MM.1S (cell line): Measurements from ENCODE around the gene POLR1A.
"Not testable (repeated sequence)": the region's sequence is repeated elsewhere in the genome, so short reads cannot be mapped to it uniquely, and the experiment has no call there.

Experiments used
- EZH2 ChIP-seq: fragments of 300-600 bp; sonication (generic); optimal IDR thresholded peaks from 2 replicates; pipeline ENCODE3; 2017; ENCODE audit warnings: low read depth, mild to moderate bottlenecking, antibody characterized with exemption, low read length, mixed read lengths
- EZH2phosphoT487 ChIP-seq: fragments of 300-600 bp; sonication (generic); IDR thresholded peaks from 2 replicates; pipeline ENCODE4 v1.6.1; 2018; ENCODE audit warnings: antibody characterized with exemption, low read length
- TF ChIP-seq, protein P1 (sequence below): fragments of 300-600 bp; sonication (generic); IDR thresholded peaks from 2 replicates; pipeline ENCODE4 v1.5.1; 2016; ENCODE audit warnings: antibody characterized with exemption, low read length, mixed read lengths

DNA sequence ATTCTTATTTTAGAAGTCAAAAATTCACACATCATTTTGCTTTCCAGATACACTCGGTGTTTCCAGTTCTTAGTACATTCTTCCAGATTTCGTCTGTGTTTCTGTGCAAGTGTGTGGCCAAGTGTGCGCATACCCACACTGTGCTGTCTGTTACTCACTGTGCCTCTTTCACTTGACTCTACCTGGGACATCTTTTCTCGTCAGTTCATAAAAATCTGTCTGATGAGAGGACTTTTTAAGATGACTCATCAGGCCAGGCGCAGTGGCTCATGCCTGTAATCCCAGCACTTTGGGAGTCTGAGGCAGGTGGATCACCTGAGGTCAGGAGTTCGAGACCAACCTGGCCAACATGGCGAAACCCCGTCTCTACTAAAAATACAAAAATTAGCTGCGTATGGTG lies 113.6 kb downstream of the POLR1A start:
- TF ChIP-seq, protein P1, sequence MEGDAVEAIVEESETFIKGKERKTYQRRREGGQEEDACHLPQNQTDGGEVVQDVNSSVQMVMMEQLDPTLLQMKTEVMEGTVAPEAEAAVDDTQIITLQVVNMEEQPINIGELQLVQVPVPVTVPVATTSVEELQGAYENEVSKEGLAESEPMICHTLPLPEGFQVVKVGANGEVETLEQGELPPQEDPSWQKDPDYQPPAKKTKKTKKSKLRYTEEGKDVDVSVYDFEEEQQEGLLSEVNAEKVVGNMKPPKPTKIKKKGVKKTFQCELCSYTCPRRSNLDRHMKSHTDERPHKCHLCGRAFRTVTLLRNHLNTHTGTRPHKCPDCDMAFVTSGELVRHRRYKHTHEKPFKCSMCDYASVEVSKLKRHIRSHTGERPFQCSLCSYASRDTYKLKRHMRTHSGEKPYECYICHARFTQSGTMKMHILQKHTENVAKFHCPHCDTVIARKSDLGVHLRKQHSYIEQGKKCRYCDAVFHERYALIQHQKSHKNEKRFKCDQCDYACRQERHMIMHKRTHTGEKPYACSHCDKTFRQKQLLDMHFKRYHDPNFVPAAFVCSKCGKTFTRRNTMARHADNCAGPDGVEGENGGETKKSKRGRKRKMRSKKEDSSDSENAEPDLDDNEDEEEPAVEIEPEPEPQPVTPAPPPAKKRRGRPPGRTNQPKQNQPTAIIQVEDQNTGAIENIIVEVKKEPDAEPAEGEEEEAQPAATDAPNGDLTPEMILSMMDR = not testable (repeated sequence)
- TF ChIP-seq EZH2, EZH2phosphoT487: not testable (repeated sequence)
